Adipocyte (in vitro differentiated cells): ENCODE data around the gene USP8.
"Not testable (repeated sequence)": the region's sequence is repeated elsewhere in the genome, so short reads cannot be mapped to it uniquely, and the experiment has no call there.

Source experiments
- DNase-seq: peaks from one replicate; pipeline ENCODE4 v3.0.0-alpha.2; 2015; ENCODE audit warnings: low read depth
- H3K27me3 ChIP-seq: replicated peaks from 2 replicates; pipeline ENCODE4 v1.7.0; 2013; ENCODE audit warnings: mild to moderate bottlenecking, low read length, moderate library complexity; ENCODE audit not compliant: control insufficient read depth, insufficient read depth
- H3K36me3 ChIP-seq: 2 replicates; pipeline ENCODE4 v1.7.0; 2013; ENCODE audit warnings: low read length, mild to moderate bottlenecking, moderate library complexity; ENCODE audit not compliant: control insufficient read depth, insufficient read depth, severe bottlenecking
- H3K4me1 ChIP-seq: 2 replicates; pipeline ENCODE4 v1.7.0; 2013; ENCODE audit warnings: mild to moderate bottlenecking, low read length, moderate library complexity; ENCODE audit not compliant: control insufficient read depth, insufficient read depth
- H3K4me3 ChIP-seq: 2 replicates; pipeline ENCODE4 v1.7.0; 2013; ENCODE audit warnings: mild to moderate bottlenecking, low read length, moderate library complexity
- H3K9ac ChIP-seq: 2 replicates; pipeline ENCODE4 v1.7.0; 2013; ENCODE audit warnings: mild to moderate bottlenecking, low read length, moderate library complexity
- H3K9me3 ChIP-seq: 2 replicates; pipeline ENCODE4 v1.7.0; 2013; ENCODE audit warnings: mild to moderate bottlenecking, low read length, moderate library complexity; ENCODE audit not compliant: control insufficient read depth

USP8 gene

DNA sequence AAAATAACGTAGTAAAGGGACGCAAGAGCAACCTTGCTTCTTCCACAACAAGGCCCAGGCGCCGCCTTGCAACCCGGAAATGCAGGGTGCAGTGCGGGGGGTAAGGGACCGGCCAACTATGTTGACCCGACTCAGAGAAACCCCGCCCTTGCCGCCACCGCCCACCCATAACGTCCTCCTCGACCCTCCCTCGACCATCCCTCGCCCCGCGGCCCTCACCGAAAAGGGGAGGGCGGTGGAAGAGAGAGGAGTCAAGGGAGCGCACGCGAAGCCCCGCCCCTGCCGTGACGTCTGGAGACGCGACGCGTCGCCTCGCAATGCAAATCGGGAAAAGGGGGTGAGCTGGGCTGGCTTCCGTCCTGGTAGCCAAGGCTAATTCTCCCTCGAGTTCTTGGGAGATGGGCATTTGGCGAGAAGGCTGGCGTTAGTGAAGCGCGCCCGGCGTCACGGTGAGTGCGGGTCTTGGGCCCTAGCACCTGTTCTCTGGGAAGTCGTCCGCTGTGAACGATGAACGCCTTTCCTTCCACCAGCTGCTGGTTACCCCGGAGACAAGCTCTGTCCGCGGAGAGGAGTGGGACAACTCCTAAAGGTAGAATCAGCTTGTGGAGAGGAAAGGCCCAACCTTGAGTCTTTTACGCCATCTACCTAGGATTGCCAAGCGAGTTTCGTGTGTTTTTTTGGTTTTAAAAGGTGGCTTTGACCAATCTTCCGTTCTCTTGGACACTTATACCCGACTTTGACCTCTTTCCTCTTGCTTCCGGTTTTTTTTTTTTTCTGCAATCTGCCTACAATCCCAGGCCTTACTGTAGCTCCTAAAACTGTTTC lies at the start of gene USP8:
TSS of gene USP8 (plus strand) at position 340 of the 825 bp plus-strand sequence. CDS start 14,669 bp downstream, outside the sequence.
- peak; percentile 98 for DNase-seq
- peak within 1 kb of the TSS; percentile 91 for H3K9ac ChIP-seq
- H3K9me3 ChIP-seq, result no peaks in the 10 kb centered on the region
- peaks cover 21% of the 10 kb centered on the region for H3K4me1 ChIP-seq
- no peaks in the 10 kb centered on the region for H3K27me3 ChIP-seq
- no peaks in the 10 kb centered on the region for H3K36me3 ChIP-seq
- peak within 1 kb of the TSS; percentile 87 for H3K4me3 ChIP-seq

DNA sequence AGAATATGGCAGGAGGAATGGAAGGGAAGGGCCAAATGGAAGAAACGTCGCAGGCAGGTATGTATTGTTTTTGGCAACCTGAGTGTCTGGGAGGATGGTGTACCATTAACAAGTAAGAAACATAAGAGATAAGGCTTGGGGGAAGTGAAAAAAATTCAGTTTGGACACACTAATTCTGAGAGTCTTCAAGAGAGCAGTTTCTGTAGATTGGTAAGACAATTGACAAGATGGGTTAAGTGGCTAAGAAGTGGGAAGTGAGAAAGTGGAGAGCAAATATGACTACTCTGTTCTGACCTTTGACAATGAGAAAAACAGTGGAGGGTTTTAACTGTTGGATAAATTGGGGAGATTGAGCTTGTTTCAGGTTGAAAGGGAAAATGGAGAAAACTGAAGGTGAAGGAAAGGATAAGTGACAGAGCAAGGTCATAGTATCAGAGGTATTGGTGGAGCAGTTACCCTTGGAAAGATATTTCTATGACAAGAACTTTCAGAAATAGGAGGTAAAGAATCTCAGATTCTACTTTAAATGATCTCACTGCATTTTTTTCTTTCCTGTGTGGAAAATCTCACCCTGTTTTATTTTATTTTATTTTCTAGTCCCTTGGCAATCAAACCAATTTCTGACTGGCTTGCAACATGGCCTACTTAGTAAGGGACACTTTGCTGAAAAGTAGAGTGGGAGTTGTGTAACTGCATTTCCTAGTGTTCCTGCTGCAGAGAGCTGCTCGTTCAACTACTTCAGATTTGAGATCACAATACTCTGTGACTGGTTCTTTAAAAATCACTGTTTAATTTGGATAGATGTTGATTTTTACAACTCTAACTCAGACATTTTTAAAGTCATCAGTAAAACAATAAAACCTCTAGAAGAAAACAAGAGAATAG lies 46.1 kb upstream of the USP8 start:
- H3K9me3 ChIP-seq, result no peaks in the 10 kb centered on the region
- H3K4me3 ChIP-seq, result no peak overlapping the region
- peak overlapping the region; percentile 54 for H3K9ac ChIP-seq
- H3K4me1 ChIP-seq, result peaks cover 10% of the 10 kb centered on the region
- DNase-seq, result peak; percentile 44
- H3K27me3 ChIP-seq, result no peaks in the 10 kb centered on the region
- H3K36me3 ChIP-seq, result no peaks in the 10 kb centered on the region

DNA sequence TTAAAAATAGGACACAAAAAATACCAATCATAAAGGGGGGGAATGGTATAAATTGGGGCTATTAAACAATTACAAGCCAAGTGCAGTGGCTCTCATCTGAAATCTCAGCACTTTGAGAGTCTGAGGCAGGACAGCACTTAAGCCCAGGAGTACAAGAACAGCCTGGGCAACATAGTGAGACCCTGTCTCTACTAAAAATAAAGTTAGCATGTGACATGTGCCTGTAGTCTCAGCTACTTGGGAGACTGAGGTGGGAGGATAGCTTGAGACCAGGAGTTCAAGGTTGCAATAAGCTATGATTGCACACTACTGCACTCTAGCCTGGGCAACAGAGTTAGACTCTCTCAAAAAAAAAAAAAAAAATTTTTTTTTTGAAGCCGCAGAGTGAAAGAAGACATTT lies 45.4 kb upstream of the USP8 start:
- Histone ChIP-seq H3K9me3 (no peaks in the 10 kb centered on the region), H3K36me3 (no peaks in the 10 kb centered on the region), H3K4me3 (no peak overlapping the region), H3K27me3 (no peaks in the 10 kb centered on the region), H3K9ac (peak overlapping the region; percentile 54), H3K4me1 (peaks cover 10% of the 10 kb centered on the region)
- DNase-seq, result no peak

DNA sequence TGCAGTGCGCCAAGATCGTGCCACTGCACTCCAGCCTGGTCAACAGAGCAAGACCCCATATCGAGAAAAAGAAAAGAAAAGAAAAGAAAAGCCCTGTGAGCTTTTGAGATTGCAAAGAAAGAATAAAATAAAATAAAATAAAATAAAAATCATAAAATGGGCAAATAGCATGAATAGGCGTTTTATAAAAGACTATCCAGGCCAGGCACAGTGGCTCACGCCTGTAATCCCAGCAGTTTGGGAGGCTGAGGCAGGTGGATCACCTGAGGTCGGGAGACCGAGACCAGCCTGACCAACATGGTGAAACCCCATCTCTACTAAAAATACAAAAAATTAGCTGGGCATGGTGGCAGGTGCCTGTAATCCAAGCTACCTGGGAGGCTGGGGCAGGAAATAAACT lies 44.8 kb upstream of the USP8 start:
- H3K9ac ChIP-seq, H3K27me3 ChIP-seq, H3K36me3 ChIP-seq, H3K4me3 ChIP-seq, H3K4me1 ChIP-seq, H3K9me3 ChIP-seq, DNase-seq: not testable (repeated sequence)

DNA sequence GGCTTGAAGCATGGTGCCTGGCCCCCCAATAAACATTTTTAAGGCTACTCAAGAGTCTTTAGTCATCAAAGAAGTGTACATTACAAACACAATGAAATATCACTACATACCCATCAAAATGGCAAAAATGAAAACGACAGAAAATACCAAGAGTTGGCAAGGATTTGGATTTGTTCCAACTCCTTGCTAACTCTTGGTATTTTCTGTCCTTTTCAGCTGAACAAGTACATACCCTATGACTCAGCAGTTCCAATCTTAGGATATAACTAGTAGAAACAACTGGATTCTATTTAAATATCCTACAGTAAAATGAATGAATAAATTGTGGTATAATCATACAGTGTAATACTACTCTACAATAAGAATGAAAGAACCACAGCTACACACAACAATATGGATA lies 44.1 kb upstream of the USP8 start:
- Histone ChIP-seq H3K9me3 (no peaks in the 10 kb centered on the region), H3K27me3 (no peaks in the 10 kb centered on the region), H3K36me3 (no peaks in the 10 kb centered on the region), H3K9ac (no peak overlapping the region), H3K4me3 (no peak overlapping the region), H3K4me1 (peaks cover 10% of the 10 kb centered on the region)
- DNase-seq, result peak; percentile 49

DNA sequence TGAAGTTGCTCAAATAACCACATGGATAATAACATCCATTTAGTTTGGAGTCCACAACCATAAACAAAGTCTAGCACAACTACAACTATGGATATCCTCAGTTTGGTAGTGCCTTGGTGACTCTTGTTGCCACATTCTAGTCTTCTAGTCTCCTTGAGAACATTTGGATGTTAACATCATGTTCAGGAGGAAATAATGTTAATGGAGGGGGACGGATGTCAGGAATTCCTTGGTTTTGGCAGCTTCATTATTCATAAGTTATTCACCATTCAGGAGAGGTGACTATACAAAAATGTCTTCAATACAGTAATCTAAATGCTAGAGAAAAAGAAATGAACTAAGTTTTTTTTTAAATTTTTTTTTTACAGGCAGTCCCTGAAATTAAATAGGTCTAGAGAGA lies 42.8 kb upstream of the USP8 start:
- Histone ChIP-seq H3K4me3 (no peak overlapping the region), H3K9ac (no peak overlapping the region), H3K36me3 (no peaks in the 10 kb centered on the region), H3K9me3 (no peaks in the 10 kb centered on the region), H3K4me1 (peaks cover 10% of the 10 kb centered on the region), H3K27me3 (no peaks in the 10 kb centered on the region)
- DNase-seq, result no peak

DNA sequence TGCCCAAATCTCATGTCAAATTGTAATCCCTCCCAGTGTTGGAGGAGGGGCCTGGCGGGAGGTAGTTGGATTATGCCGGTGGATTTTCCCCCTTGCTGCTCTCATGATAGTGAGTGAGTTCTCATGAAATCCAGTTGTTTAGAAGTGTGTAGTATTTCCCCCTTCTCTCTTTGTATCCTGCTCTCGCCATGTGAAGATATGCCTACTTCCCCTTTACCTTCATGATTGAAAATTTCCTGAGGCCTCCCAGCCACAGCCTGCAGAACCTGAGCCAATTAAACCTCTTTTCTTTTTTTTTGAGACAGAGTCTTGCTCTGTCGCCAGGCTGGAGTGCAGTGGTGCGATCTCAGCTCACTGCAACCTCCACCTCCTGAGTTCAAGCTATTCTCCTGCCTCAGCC lies 41.8 kb upstream of the USP8 start:
- not testable (repeated sequence) for H3K36me3 ChIP-seq, H3K27me3 ChIP-seq, H3K9ac ChIP-seq, H3K4me1 ChIP-seq, H3K4me3 ChIP-seq, DNase-seq, H3K9me3 ChIP-seq

DNA sequence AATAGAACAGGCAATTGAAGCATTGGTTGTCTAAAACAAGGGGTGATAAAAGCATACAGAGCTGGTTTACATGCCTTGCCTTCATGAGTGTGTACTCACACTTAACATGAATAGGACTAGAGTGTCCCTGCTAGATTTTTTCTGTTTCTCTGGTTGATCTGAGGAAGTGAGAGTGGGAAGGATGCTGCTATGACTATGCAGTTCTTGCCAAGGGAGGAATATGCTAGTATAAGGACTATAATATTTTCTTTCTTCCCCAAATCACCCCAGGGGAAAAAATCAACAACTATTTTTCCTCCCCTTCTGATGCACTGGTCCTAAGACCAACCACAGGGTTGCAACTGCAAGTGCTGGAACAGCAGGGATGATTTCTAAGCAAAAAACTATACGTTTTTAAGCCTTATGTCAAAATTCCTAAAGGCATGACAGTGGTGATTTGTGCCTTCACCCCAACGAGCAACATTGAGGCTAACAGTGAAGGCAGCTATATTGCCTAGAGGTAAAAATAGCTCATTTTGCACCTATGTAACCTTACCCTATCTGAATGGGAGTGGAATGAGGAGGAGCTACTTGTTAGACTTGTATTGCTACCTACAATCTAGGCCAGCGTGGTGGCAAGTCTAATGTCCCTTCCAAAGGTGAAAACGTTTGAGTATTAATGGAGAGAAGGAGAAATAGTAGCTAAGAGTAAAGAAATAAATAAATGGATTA lies 33.5 kb upstream of the USP8 start:
- DNase-seq, result no peak
- H3K36me3 ChIP-seq, result no peaks in the 10 kb centered on the region
- no peaks in the 10 kb centered on the region for H3K27me3 ChIP-seq
- H3K9me3 ChIP-seq, result no peaks in the 10 kb centered on the region
- no peak overlapping the region for H3K4me3 ChIP-seq
- H3K4me1 ChIP-seq, result peaks cover 3% of the 10 kb centered on the region
- no peak overlapping the region for H3K9ac ChIP-seq

DNA sequence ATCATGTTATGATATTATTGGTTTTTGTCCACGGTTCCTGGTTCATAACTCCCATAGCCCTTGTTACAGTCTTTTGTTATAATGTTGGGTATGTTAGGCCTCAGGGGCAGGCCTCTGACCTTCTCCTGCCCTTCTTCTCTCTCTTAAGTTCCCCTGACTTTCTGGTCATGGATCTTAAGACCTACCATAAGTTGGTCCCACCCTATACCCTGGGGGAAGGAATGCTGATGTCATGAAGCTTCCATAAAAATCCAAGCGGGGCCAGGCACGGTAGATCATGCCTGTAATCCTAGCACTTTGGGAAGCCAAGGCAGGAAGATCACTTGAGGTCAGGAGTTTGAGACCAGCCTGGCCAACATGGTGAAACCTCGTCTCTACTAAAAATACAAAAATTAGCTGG lies 32.6 kb upstream of the USP8 start:
- not testable (repeated sequence) for H3K4me1 ChIP-seq, H3K4me3 ChIP-seq, H3K27me3 ChIP-seq, H3K9me3 ChIP-seq, H3K36me3 ChIP-seq, H3K9ac ChIP-seq
- DNase-seq, result peak; percentile 42

DNA sequence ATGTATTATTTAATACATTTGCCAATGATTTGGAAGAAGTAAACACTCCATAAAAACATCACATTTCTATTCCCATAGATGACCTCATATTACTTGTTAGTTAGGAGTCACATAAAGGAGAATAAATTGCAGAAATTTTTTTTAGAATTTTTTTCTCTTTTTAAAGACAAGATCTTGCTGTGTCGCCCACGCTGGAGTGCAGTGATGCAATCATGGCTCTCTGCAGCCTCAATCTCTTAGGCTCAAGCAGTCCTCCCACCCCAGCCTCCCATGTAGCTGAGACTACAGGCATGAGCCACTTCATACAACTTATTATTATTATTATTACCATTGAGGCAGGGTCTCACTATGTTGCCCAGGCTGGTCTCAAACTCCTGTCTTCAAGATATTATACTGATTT lies 12.3 kb upstream of the USP8 start:
- no peaks in the 10 kb centered on the region for H3K9me3 ChIP-seq
- H3K4me1 ChIP-seq, result no peaks in the 10 kb centered on the region
- DNase-seq, result no peak
- H3K27me3 ChIP-seq, result no peaks in the 10 kb centered on the region
- no peak overlapping the region for H3K4me3 ChIP-seq
- no peak overlapping the region for H3K9ac ChIP-seq
- H3K36me3 ChIP-seq, result no peaks in the 10 kb centered on the region

DNA sequence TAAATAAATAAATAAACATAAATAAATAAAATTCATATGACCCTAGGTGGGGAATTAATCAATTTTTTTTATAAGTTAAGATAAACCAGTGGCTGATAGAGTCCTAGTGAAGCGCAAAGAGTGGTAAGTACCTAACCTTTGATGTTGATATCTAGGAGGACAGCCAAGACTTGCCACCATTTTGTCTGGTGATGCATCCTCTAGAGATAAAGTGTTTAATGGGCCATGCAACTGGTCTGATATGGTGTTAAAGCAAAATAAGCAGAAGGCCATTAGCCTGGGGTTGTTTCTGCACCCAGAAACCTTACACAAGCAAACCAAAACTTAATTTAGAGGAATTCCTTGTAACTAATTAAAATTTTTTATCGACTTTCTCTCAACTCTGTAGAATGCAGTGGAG lies 9.6 kb upstream of the USP8 start:
- no peaks in the 10 kb centered on the region for H3K36me3 ChIP-seq
- H3K4me3 ChIP-seq, result no peak overlapping the region
- no peak for DNase-seq
- H3K27me3 ChIP-seq, result no peaks in the 10 kb centered on the region
- no peaks in the 10 kb centered on the region for H3K9me3 ChIP-seq
- no peaks in the 10 kb centered on the region for H3K4me1 ChIP-seq
- no peak overlapping the region for H3K9ac ChIP-seq
